ENCODE data around the gene ZNF778. TPM values are rescaled to one million over a fixed set of nuclear protein-coding genes. Genes with fewer than 3 reads are reported as not detected.

Gene ZNF778
- total and polyA plus RNA-seq, 2 of the 13 experiments (the other 11 are each of a cell fraction or from before 2014, with no cell fraction given): 3.8 to 7.2 TPM

- TF ChIP-seq ZNF407 (CRISPR knock-in tag; IDR thresholded peaks at IDR 0.05; ENCODE audit: not compliant biosample characterization): no peak
- TF ChIP-seq ETS1 (CRISPR knock-in tag; IDR thresholded peaks at IDR 0.05): no peak
- no peak for TF ChIP-seq TOE1 (CRISPR knock-in tag; IDR thresholded peaks at IDR 0.05)
- TF ChIP-seq JUND (CRISPR knock-in tag; IDR thresholded peaks at IDR 0.05): no peak
- peak; percentile 42; the same call in 1 of the 2 replicates for TF ChIP-seq HDAC2 (CRISPR knock-in tag; IDR thresholded peaks at IDR 0.05)
- peak; percentile 15; the same call in 1 of the 2 replicates for TF ChIP-seq ZSCAN25 (CRISPR knock-in tag; IDR thresholded peaks at IDR 0.05)
- TF ChIP-seq ZNF598 (CRISPR knock-in tag; IDR thresholded peaks at IDR 0.05; ENCODE audit: borderline replicate concordance): no peak
Measured at GRCh38 chr16:89190150-89190958, 27.1 kb upstream of the ZNF778 start (continued).

All from HepG2 (cell line).